T-helper 1 cell treated with Interleukin-12 subunit alpha and Interleukin-12 subunit beta and Interleukin-4 antibody, amounts not matched to agents 30 ng/mL and 1 ng/mL, for 36 hours (primary cell): ENCODE measurements around the gene SH3BP2. TPM values are rescaled to one million over a fixed set of nuclear protein-coding genes. Genes with fewer than 3 reads are reported as not detected.

Experiments
- intact Hi-C: fragments of 100-400 bp; cut with micrococcal nuclease; formaldehyde crosslinking; loops from one replicate; pipeline ENCODE4 v1.15.1; 2024
- total RNA-seq: library from RNA; stranded (reverse); gene quantifications from 2 replicates; pipeline ENCODE4 v1.2.3, GENCODE V29; 2022

Gene SH3BP2
- total RNA-seq, 1 donor from 2014 or later, result 114 TPM

GRCh38 chr4:2869659-2870058 lies 76.8 kb downstream of the SH3BP2 start:
- intact Hi-C loops, result loop anchor here (2.0 kb wide), 1 partner anchor 17 kb away; no protein-coding TSS in a partner anchor

- intact Hi-C loops, result loop anchor here (2.0 kb wide), 1 partner anchor 17 kb away; no protein-coding TSS in a partner anchor
These were observed 77.2 kb downstream of the SH3BP2 start for GRCh38 chr4:2870082-2870481.

- intact Hi-C loops, result loop anchor here (2.0 kb wide), 1 partner anchor 19 kb away; no protein-coding TSS in a partner anchor
These were observed 78.6 kb downstream of the SH3BP2 start for GRCh38 chr4:2871466-2871865.

GRCh38 chr4:2871911-2872310 lies 79.0 kb downstream of the SH3BP2 start:
- intact Hi-C loops, result loop anchor here (2.0 kb wide), 1 partner anchor 19 kb away; no protein-coding TSS in a partner anchor

GRCh38 chr4:2873329-2873728 lies 80.4 kb downstream of the SH3BP2 start:
- intact Hi-C loops, result no loop called here

GRCh38 chr4:2874861-2875260 lies 82.0 kb downstream of the SH3BP2 start:
- intact Hi-C loops, result no loop called here

GRCh38 chr4:2875556-2875955 lies 82.7 kb downstream of the SH3BP2 start:
- intact Hi-C loops, result no loop called here

- intact Hi-C loops, result no loop called here
These were observed 85.5 kb downstream of the SH3BP2 start for GRCh38 chr4:2878346-2878745.

- intact Hi-C loops, result no loop called here
These were observed 86.1 kb downstream of the SH3BP2 start for GRCh38 chr4:2879026-2879425.

GRCh38 chr4:2881431-2881830 lies 88.5 kb downstream of the SH3BP2 start:
- intact Hi-C loops, result no loop called here

GRCh38 chr4:2882341-2882740 lies 89.5 kb downstream of the SH3BP2 start:
- intact Hi-C loops, result no loop called here

- intact Hi-C loops, result no loop called here
These were observed 93.3 kb downstream of the SH3BP2 start for GRCh38 chr4:2886161-2886560.

GRCh38 chr4:2886622-2887021 lies 93.7 kb downstream of the SH3BP2 start:
- intact Hi-C loops, result no loop called here

- intact Hi-C loops, result no loop called here
These were observed 94.5 kb downstream of the SH3BP2 start for GRCh38 chr4:2887343-2887742.

GRCh38 chr4:2888886-2889285 lies 96.0 kb downstream of the SH3BP2 start:
- intact Hi-C loops, result no loop called here

Other genes with a start within 250 kb of the SH3BP2 start
- gene TNIP2, start 36.7 kb upstream of the SH3BP2 start, total RNA-seq, result 84.7 and 85.3 TPM in 2 replicates
- 261 and 283 TPM in 2 replicates for gene ADD1, start 50.8 kb downstream of the SH3BP2 start, total RNA-seq
- 64.0 and 64.2 TPM in 2 replicates for gene NOP14, start 170.3 kb downstream of the SH3BP2 start, total RNA-seq
- gene GRK4, start 170.5 kb downstream of the SH3BP2 start, total RNA-seq, result 3.7 and 4.0 TPM in 2 replicates